GM19351 (cell line): Measurements from ENCODE around the gene SLC4A8.

ENCODE experiments used
- ATAC-seq: cut with Tn5 transposase; IDR thresholded peaks from one replicate; pipeline ENCODE4 v1.9.1; 2021; ENCODE audit warnings: mild to moderate bottlenecking, moderate library complexity; ENCODE audit not compliant: unreplicated experiment

SLC4A8 gene

DNA sequence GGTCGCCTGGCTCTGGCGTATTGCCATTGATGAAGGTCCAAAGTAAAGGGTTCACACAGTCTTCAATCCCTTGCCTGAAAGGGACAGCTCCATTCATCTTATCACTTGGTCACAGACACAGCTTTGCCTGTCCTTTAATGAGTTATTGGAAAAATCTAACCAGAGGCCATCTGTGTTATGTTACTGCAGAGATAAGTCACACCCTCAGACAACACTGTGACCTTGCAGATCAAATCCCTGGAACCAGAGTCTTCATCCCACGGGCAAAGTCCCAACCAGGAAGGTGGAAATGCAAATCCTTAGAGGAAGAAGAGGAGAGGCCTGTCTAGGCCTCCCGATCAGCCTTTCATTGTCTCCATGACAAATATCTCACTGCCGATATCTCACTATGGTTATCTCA is 98.1 kb downstream of the SLC4A8 start:
- ATAC-seq, result no peak

DNA sequence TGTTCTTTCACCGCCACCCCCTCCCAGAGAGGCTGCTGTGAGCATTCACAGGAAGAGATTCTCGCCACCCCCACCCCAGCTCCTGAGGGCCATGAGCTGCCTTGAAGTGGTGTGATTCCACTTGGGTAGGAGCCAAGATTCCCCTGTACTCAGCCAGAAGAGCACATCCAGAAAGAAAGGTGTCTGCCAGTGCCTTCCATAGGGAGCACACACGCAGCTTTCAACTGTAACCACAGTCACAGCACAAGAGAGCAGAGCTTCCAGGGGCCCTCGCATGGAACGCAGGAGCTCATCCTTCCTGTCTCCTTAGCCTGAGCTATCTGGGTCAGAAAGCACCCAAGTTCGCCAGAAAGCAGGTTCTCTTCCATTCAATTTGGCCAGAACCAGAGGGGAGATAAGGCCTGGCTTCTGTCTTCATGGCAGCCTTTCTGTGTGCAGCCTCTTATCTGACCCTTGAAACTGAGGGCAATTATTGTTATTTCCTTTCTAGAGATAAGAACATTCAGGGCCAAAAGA is 99.8 kb downstream of the SLC4A8 start:
- no peak for ATAC-seq

DNA sequence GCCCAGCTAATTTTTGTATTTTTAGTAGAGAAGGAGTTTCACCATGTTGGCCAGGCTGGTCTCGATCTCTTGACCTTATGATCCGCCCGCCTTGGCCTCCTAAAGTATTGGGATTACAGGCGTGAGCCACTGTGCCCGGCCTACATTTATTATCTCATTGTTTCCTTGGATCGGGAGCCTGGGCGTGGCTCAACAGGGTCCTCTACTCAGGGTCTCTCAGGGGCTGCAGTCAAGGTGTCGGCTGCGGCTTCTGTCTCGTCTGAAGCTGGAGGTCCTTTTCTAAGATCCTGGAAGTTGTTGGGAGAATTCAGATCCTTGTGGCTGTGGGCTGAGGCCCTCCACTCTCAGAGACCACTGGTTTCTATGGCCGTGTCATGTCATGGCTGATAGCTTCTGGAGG is 100.9 kb downstream of the SLC4A8 start:
- ATAC-seq, result no peak

DNA sequence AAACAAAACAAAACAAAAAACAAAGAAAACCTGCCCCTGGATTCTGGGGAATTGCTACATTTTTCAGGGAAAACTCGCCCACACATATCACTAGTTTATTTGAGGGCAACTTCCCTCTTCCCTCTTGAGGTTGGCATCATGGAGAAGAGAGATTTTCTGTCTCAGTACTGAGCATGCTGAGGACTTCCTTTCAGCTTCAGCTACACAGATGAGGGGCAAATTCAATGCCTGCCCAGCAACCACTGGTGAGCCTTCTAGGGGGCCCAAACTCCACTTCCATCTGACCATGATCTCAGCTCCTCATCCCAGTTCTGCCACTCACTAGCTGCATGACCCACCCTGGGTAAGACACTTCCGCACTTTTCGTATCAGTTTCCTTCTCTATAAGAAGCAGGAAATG is 103.3 kb downstream of the SLC4A8 start:
- ATAC-seq, result no peak

DNA sequence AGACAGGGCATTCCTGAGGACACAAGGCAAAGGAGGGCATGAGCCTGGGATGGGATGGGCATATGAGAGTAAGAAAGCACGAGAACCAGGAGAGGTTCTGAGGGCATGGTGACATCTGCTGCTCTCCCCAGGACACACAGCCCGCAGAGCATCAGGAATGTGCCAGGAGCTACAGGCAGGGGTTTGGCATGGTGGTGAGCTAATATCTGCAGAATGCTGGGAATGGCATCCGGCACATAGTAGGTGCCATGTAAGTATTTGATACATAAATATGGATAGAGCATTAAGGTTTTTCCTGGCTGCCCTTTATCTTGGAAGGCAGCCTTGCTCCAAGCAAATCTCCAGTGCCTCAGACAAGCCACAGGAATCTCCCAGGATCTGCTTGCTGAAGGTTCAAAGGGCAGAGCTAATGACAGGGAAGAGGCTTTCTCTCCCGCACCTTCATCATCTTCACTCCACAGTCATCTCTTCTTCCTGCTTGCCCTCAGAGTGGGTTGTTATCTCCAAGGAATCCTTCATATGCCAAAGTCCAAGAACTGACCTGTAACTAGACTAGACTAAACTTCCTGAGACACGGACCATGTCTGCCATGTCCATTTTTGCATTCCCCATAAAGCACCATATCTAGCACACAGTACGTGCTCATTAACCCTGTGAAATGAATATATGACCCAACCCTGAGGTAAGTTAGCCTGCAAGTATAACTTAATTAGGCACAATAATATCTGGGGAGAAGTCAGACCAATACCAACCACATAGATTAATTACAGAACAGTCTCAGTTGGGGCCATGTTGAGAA is 104.4 kb downstream of the SLC4A8 start:
- no peak for ATAC-seq

DNA sequence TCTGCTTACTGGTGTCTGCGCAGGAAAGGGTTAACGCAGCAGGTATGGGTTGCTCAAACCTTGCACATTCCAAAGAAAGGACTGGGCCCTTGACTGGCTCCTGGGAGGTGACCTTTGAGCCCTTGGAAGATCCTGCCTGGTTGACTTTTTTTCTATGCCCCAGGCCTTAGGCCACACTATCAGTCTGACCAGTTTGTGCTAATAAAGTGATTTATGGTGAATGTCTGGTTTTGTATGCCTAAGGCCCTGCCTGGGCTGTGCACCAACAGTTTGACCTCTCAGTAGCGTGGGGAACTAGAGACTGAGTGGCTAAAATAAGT is 105.0 kb downstream of the SLC4A8 start:
- ATAC-seq, result no peak

DNA sequence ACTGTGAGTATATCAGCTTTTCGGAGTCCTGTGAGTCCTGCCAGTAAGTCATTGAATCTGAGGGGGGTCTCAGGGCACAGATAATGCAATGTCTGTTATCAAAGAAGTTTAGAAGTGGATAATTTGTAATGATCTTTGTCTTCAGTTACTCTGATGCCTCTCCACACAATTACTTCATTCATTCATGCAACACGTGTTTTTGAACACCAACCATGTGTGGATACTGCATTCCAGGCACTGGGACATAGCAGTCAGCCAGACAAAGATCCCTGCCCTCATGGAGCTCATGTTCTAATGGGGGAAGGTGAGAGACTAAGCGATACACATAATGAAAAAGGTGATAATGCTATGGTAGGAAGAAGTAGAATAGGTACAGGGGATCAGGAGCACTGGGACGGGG is 105.6 kb downstream of the SLC4A8 start:
- no peak for ATAC-seq

DNA sequence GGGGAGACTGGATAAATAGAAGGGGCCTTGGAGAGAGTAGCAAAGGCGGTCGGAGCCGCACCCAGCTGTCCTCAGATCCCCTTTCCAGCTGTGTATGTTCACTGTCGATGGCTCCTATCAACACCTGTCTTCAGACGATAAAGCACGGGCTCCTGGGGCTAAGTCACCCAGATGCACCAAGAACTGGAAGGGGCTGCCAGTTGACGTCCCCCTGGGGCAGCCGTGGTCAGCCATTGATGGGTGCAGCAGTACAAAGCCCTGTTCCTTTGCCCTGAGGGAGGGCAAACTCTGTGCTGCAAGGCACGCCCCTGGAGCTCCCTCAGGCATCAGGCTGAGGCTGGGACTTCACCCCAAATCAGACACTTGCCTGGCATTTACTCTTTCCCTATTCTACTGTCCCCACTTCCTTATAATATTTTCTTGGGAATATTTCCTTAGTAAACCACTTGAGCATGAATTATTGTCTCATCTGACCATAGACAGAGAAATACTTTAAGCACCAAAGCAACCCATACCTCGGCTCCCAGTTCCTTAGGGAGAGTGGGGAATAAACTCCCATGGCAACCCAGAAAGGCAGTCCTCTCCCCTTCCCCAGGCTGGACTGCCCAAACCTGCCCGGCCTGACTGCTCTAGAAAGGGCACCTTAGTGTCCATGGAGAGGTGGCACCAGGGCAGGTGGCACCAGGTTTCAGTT is 106.8 kb downstream of the SLC4A8 start:
- ATAC-seq, result no peak

DNA sequence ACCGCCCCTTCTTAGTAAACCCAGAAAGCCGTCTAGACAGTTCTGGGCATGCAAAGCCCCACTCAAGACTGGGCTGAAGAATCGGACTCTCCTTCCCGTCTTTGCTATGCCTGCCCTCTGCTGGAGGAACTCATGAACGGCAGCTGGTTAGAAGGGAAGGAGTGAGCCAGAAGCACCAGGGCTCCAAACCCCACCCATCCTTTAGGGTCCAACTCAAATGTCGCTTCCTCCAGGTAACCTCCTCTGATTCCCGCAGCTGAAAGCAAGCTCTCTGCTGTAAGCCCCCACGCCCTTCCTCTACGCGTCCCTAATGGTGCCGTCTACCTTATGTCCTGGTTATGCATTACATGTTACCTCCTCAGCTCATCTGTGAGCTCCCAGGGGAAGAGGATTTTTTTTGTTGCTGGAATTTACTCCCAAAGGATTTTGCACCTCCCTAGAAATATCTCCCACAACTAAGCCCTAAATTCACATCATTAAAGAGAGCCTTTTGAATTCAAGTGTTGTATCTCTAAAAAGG is 107.4 kb downstream of the SLC4A8 start:
- peak; percentile 69 for ATAC-seq

DNA sequence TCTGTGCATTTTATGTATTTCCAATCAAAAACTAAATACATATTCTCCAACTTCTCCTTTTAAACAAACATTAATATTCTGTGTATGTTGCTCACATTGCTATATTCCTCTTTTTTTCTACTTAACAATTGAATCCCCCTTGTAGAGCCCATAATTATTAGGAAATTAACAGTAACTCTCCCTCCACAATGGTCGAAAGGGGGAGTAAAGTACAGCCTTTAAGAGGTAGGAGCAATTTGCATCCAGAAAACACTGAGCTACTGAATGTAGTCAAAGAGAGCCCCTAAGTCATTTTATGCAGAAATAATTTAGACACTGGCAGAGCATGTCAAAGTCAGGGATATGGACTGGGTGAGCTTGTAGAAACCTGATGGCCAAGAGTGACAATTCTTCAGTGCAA is 109.2 kb downstream of the SLC4A8 start:
- ATAC-seq, result no peak

DNA sequence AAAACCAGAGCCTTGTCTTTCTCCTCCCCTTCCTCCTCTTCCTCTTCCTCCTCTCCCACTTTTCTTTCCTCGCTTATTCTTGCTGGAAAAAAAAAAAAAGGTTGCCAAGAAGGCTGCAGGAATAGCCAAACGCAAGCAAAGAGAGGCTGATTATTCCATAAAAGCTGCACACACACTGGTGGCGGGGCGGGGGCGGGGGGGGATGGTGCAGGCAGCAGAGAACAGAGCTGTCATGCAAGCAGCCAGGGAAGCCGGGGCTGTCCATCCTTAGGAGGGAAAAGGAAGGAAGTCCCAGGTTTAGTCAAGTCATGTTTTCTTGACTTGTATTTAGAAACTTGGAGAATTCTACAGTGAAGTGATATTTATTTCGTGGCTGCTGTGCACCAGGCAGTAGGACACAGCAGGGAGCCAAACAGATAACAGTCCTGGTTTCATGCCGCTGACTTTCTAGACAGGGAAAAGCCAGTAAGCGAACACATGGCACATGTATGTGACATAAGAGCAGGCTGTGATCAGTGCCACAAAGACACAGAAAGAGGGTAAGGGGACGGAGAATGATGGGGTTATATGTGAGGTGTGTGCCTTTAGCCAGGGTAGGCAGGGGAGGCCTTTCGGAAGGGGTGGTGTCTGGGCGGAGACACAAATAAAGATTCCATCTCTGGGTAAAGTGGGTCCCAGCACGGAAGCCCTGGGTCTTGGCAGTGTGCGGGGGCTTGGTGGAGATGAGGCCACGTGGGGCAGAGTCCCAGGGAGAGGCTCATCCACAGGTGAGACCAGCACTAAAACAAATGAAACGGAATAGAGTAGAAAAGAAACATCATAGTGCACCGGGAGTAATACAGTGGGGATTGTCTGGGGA is 109.8 kb downstream of the SLC4A8 start:
- no peak for ATAC-seq

DNA sequence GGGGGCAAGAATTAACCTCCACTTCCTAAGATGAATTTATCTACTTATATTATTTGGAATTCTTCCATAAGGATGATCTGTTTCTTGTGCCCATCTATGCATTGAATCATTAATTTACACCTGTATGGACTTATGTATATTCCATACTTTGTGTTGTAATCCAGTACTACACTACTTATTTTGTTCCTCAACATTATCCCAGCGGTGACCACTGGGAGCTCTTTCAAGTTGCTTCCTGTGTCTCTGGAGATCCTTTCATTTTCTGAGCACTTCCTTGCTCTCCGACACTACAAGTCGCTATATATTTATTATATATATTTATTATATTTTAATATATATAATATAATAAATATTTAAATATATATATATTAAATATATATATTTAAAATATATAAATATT is 111.5 kb downstream of the SLC4A8 start:
- ATAC-seq, result no peak

DNA sequence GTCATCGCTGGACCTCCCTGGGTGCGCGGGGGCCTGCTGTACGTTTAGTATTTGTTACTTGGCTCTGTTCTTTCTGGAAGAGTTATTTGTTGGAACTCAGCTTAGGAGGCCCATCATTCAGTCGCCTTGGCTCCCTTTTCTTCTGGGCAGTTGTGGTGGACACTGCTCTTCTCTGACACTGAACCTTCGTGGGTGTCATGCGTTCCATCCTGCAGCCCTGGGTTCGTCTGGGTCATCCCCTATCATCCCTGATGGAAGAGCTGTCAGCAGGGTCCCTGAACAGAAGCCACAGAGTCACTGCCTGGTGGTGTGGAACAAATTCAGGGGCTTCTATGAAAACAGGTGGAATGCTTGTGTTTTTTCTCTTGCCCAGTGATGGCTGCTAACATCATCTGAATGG is 113.5 kb downstream of the SLC4A8 start:
- ATAC-seq, result no peak

DNA sequence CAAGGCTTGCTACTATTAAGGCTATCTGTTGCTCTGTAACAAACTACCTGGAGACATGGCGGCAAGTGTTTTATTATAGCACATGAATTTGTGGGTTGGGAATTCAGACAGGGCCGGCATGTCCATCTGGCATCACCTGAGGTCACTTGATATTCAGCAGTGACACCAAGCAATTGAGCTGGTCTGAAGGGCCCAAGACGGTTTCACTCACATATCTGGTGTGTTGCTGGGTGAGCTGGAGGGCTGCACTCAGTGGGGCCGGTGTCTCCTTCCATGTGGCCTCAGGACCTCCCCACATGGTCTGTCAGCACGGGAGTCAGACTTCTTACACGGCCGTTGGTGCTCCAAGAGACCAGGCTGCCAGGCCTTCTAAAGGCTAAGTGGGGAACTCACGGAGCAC is 114.0 kb downstream of the SLC4A8 start:
- ATAC-seq, result no peak

DNA sequence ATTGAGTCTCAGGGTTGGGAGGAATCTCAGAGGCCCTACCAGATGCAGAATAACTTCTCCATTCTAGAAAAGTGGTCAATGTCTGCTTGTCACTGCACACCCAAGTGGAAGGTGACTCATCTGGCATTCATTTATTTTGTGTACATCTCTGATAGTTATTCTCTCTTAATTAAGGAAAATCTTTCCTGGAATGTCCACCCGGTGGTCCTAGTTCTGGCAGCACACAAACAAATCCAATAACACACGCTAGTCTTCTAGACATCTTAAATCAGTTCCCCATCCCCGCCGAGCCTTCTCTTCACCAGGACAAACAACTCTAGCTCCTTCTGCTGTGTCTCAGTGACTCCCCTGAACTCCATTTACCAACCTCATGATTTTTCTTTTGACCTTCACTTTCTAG is 116.4 kb downstream of the SLC4A8 start:
- ATAC-seq, result no peak

DNA sequence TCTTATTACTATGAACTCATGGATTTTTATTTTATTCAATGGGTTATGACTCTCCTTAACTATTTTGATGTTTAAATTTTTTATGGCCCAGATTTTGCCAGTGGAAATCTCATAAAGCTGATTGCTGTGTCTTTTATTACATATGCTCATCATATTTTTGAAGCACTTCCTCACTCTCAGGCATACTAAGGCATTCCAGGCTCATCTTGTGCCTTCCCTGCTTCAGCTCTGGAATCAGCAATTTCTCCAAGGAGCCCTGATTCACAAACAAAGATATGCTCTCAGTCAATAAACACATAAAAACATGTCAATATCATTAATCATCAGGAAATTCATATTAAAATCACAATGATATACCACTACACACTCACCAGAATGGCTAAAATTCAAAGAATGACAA is 121.5 kb downstream of the SLC4A8 start:
- no peak for ATAC-seq

DNA sequence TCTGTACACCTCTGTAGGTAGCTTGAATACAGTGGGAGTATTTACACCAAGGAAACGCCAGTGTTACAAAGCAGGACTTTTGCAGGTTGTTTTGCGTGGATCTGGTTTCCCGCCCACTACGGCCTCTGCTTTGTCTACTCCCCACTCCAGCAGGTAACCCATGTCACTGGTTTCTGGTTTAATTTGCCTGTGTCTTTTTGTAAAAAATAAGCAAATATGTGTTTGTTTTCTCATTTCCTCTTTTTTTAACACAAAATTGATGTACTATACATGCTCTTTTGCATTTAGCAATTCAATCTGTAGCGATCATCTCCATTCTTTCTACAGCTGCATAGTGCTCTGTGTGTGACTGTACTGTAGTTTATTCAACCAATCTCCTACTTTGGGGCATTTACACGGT is 123.0 kb downstream of the SLC4A8 start:
- no peak for ATAC-seq

DNA sequence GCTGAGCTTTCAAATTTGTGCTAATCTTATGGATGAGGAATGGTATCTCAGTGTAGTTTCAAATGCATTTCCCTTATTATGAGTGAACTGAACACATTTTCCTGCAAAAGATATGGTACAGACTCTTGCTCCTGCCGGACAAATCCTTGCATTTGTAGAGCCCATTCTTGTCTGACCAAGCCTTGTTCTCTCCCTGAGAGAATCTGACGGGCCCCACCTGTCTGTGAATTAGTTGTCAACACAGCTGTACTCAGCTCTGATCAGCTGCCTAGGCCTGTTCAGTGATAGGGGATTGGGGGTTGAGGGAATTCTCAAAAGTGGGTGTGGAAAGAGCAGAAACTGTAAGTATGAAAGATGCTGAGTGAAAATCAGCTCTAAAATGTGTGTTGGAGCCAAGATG is 123.6 kb downstream of the SLC4A8 start:
- no peak for ATAC-seq

DNA sequence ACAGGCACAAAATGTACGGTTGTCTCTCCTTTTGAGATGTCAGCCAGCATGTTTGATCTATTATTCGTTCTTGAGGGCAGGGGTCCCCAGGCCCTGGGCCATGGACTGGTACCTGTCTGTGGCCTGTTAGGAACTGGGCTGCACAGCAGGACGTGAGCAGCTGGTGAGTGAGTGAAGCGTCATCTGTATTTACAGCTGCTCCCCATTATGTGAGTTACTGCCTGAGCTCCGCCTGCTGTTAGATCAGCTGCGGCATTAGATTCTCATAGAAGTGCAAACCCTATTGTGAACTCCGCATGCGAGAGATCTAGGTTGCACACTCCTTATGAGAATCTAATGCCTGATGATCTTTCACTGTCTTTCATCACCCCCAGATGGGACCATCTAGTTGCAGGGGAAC is 125.0 kb downstream of the SLC4A8 start:
- no peak for ATAC-seq
